Gastroesophageal sphincter (tissue), 3 donors: ENCODE results near the gene SRPX2.

Experiments
- CTCF ChIP-seq, 4 experiments: fragments of 200-600 bp in 2 of 4; fragments of 450-650 bp in 2 of 4; sonication (generic) in 1 of 4; IDR thresholded peaks; one replicate each; pipeline ENCODE4 v1.5.1; 2017 to 2019; ENCODE audit warnings: antibody characterized with exemption in 4 of 4, mild to moderate bottlenecking in 2 of 4, moderate library complexity in 2 of 4
- EP300 ChIP-seq: sonication (generic); formaldehyde crosslinking; IDR thresholded peaks from one replicate; pipeline ENCODE4 v1.6.1; 2017; ENCODE audit warnings: antibody characterized with exemption, mild to moderate bottlenecking

GRCh38 chrX:100717363-100717762, 73.4 kb downstream of the SRPX2 start:
- TF ChIP-seq EP300 (no peak), CTCF (IDR thresholded peaks at IDR 0.05) (no peak)
